IMR-90 (cell line): ENCODE data around the gene ZNF644.

Source experiments
- CTCF ChIP-seq: conservative IDR thresholded peaks from 2 replicates; pipeline ENCODE4 v1.5.1; 2012; ENCODE audit warnings: mild to moderate bottlenecking, low read depth, low read length, improper control_type of control experiment
- FOS ChIP-seq: fragments of 150-350 bp; IDR thresholded peaks from 2 replicates; pipeline ENCODE4 v1.6.1; 2016; ENCODE audit warnings: low read depth, low read length
- MXI1 ChIP-seq: IDR thresholded peaks from 2 replicates; pipeline ENCODE4 v1.6.1; 2012; ENCODE audit warnings: low read depth, mild to moderate bottlenecking, low read length, moderate library complexity, borderline replicate concordance
- POLR2A ChIP-seq: IDR thresholded peaks from 2 replicates; pipeline ENCODE4 v1.6.1; 2012; ENCODE audit warnings: mild to moderate bottlenecking, low read depth, low read length
- RAD21 ChIP-seq: IDR thresholded peaks from 2 replicates; pipeline ENCODE4 v1.6.1; 2012; ENCODE audit warnings: low read length, improper control_type of control experiment
- USF2 ChIP-seq: fragments of 150-350 bp; IDR thresholded peaks from 2 replicates; pipeline ENCODE4 v1.6.1; 2017; ENCODE audit warnings: mild to moderate bottlenecking, antibody characterized with exemption, low read length, low read depth

- TF ChIP-seq CTCF (no peak), RAD21 (no peak), POLR2A (no peak), USF2 (no peak), MXI1 (no peak), FOS (no peak)
These were observed 110.5 kb downstream of the ZNF644 start for GRCh38 chr1:90911353-90911752.
